GM19238 (cell line): ENCODE measurements around the gene CD52.
A peak's percentile ranks its signal among the peaks of the same experiment; 100 is the strongest.

Source experiments
- DNase-seq: peaks from one replicate; pipeline ENCODE4 v3.0.0; 2011; ENCODE audit warnings: low spot score; ENCODE audit not compliant: insufficient read length

The CD52 gene

GRCh38 chr1:26353976-26354820, 36.4 kb downstream of the CD52 start, which contains the start of gene CRYBG2:
Gene CRYBG2 (minus strand): TSS chr1:26354130. CDS start chr1:26346657, 7,473 bp downstream.
- no peak for DNase-seq

GRCh38 chr1:26354972-26355371, 37.2 kb downstream of the CD52 start:
- no peak for DNase-seq

GRCh38 chr1:26356106-26356505, 38.3 kb downstream of the CD52 start:
- no peak for DNase-seq

- DNase-seq: no peak
These were observed 39.4 kb downstream of the CD52 start for GRCh38 chr1:26357121-26357602.

- no peak for DNase-seq
These were observed 40.9 kb downstream of the CD52 start for GRCh38 chr1:26358411-26359384.

- DNase-seq: no peak
These were observed 42.4 kb downstream of the CD52 start for GRCh38 chr1:26359981-26360806.

- no peak for DNase-seq
These were observed 43.2 kb downstream of the CD52 start for GRCh38 chr1:26360807-26361604.

- no peak for DNase-seq
These were observed 43.9 kb downstream of the CD52 start for GRCh38 chr1:26361605-26362122.

- DNase-seq: no peak
These were observed 44.6 kb downstream of the CD52 start for GRCh38 chr1:26362331-26362730.

- peak; percentile 77 for DNase-seq
These were observed 46.0 kb downstream of the CD52 start for GRCh38 chr1:26363549-26364448.

- no peak for DNase-seq
These were observed 47.2 kb downstream of the CD52 start for GRCh38 chr1:26364956-26365355.

GRCh38 chr1:26367441-26367840, 49.7 kb downstream of the CD52 start:
- DNase-seq: no peak

- DNase-seq: no peak
These were observed 50.2 kb downstream of the CD52 start for GRCh38 chr1:26368006-26368405.

GRCh38 chr1:26368486-26368885, 50.7 kb downstream of the CD52 start:
- DNase-seq: no peak
